ENCODE measurements around the gene USH2A.

Gene USH2A

GRCh38 chr1:215970406-215970805 lies 452.8 kb downstream of the USH2A start:
- Mint-ChIP-seq H3K9me3 (peaks cover 4% of the 10 kb centered on the region), H3K4me1 (no peaks in the 10 kb centered on the region), H3K4me3 (no peak overlapping the region), H3K36me3 (no peaks in the 10 kb centered on the region), H3K27ac (no peak overlapping the region), H3K27me3 (no peaks in the 10 kb centered on the region)

GRCh38 chr1:215963621-215964020 lies 459.6 kb downstream of the USH2A start:
- Mint-ChIP-seq H3K4me3 (no peak overlapping the region), H3K36me3 (no peaks in the 10 kb centered on the region), H3K9me3 (peaks cover 8% of the 10 kb centered on the region), H3K4me1 (no peaks in the 10 kb centered on the region), H3K27me3 (no peaks in the 10 kb centered on the region), H3K27ac (no peak overlapping the region)

GRCh38 chr1:215963040-215963439 lies 460.2 kb downstream of the USH2A start:
- Mint-ChIP-seq H3K36me3 (no peaks in the 10 kb centered on the region), H3K4me3 (no peak overlapping the region), H3K27me3 (no peaks in the 10 kb centered on the region), H3K9me3 (peaks cover 10% of the 10 kb centered on the region), H3K4me1 (no peaks in the 10 kb centered on the region), H3K27ac (no peak overlapping the region)

GRCh38 chr1:215958841-215959240 lies 464.4 kb downstream of the USH2A start:
- Mint-ChIP-seq H3K4me3 (no peak overlapping the region), H3K27me3 (no peaks in the 10 kb centered on the region), H3K4me1 (no peaks in the 10 kb centered on the region), H3K9me3 (peaks cover 10% of the 10 kb centered on the region), H3K27ac (no peak overlapping the region), H3K36me3 (no peaks in the 10 kb centered on the region)

GRCh38 chr1:215957663-215958062 lies 465.6 kb downstream of the USH2A start:
- H3K27ac Mint-ChIP-seq = no peak overlapping the region
- H3K4me3 Mint-ChIP-seq = no peak overlapping the region
- no peaks in the 10 kb centered on the region for H3K27me3 Mint-ChIP-seq
- no peaks in the 10 kb centered on the region for H3K4me1 Mint-ChIP-seq
- H3K9me3 Mint-ChIP-seq = peaks cover 4% of the 10 kb centered on the region
- no peaks in the 10 kb centered on the region for H3K36me3 Mint-ChIP-seq

GRCh38 chr1:215932558-215932957 lies 490.7 kb downstream of the USH2A start:
- Mint-ChIP-seq H3K27ac (no peak overlapping the region), H3K36me3 (no peaks in the 10 kb centered on the region), H3K4me3 (no peak overlapping the region), H3K9me3 (no peaks in the 10 kb centered on the region), H3K27me3 (no peaks in the 10 kb centered on the region), H3K4me1 (no peaks in the 10 kb centered on the region)

GRCh38 chr1:215926670-215927069 lies 496.6 kb downstream of the USH2A start:
- no peaks in the 10 kb centered on the region for H3K9me3 Mint-ChIP-seq
- H3K27me3 Mint-ChIP-seq = no peaks in the 10 kb centered on the region
- no peak overlapping the region for H3K27ac Mint-ChIP-seq
- no peak overlapping the region for H3K4me3 Mint-ChIP-seq
- H3K4me1 Mint-ChIP-seq = no peaks in the 10 kb centered on the region
- H3K36me3 Mint-ChIP-seq = no peaks in the 10 kb centered on the region

GRCh38 chr1:215923129-215923824 lies 500.0 kb downstream of the USH2A start:
- no peaks in the 10 kb centered on the region for H3K36me3 Mint-ChIP-seq

GRCh38 chr1:215911406-215911968 lies 511.8 kb downstream of the USH2A start:
- no peaks in the 10 kb centered on the region for H3K27me3 Mint-ChIP-seq
- H3K9me3 Mint-ChIP-seq = peaks cover 16% of the 10 kb centered on the region
- no peaks in the 10 kb centered on the region for H3K4me1 Mint-ChIP-seq
- H3K36me3 Mint-ChIP-seq = no peaks in the 10 kb centered on the region
- H3K27ac Mint-ChIP-seq = no peak overlapping the region
- H3K4me3 Mint-ChIP-seq = no peak overlapping the region

More at GRCh38 chr1:215923129-215923824, 500.0 kb downstream of the USH2A start:
- H3K4me1 Mint-ChIP-seq = no peaks in the 10 kb centered on the region
- no peaks in the 10 kb centered on the region for H3K9me3 Mint-ChIP-seq
- no peak overlapping the region for H3K4me3 Mint-ChIP-seq
- no peak overlapping the region for H3K27ac Mint-ChIP-seq
- no peaks in the 10 kb centered on the region for H3K27me3 Mint-ChIP-seq

- no peaks in the 10 kb centered on the region for H3K36me3 Mint-ChIP-seq
- no peak overlapping the region for H3K27ac Mint-ChIP-seq
- no peaks in the 10 kb centered on the region for H3K27me3 Mint-ChIP-seq
- H3K4me3 Mint-ChIP-seq = no peak overlapping the region
- no peaks in the 10 kb centered on the region for H3K9me3 Mint-ChIP-seq
- H3K4me1 Mint-ChIP-seq = no peaks in the 10 kb centered on the region
These were observed 517.6 kb downstream of the USH2A start for GRCh38 chr1:215905493-215906115.

GRCh38 chr1:215900684-215901083 lies 522.6 kb downstream of the USH2A start:
- H3K4me1 Mint-ChIP-seq = no peaks in the 10 kb centered on the region
- H3K36me3 Mint-ChIP-seq = no peaks in the 10 kb centered on the region
- no peak overlapping the region for H3K27ac Mint-ChIP-seq
- H3K27me3 Mint-ChIP-seq = peaks cover 1% of the 10 kb centered on the region
- no peak overlapping the region for H3K4me3 Mint-ChIP-seq
- no peaks in the 10 kb centered on the region for H3K9me3 Mint-ChIP-seq

GRCh38 chr1:215899901-215900300 lies 523.3 kb downstream of the USH2A start:
- H3K4me3 Mint-ChIP-seq = no peak overlapping the region
- H3K27me3 Mint-ChIP-seq = peaks cover 1% of the 10 kb centered on the region
- no peak overlapping the region for H3K27ac Mint-ChIP-seq
- H3K9me3 Mint-ChIP-seq = peaks cover 5% of the 10 kb centered on the region
- no peaks in the 10 kb centered on the region for H3K4me1 Mint-ChIP-seq
- H3K36me3 Mint-ChIP-seq = no peaks in the 10 kb centered on the region

GRCh38 chr1:215895893-215896292 lies 527.4 kb downstream of the USH2A start:
- Mint-ChIP-seq H3K27ac (no peak overlapping the region), H3K27me3 (peaks cover 3% of the 10 kb centered on the region), H3K4me3 (no peak overlapping the region)

GRCh38 chr1:215895276-215895675 lies 528.0 kb downstream of the USH2A start:
- no peaks in the 10 kb centered on the region for H3K4me1 Mint-ChIP-seq
- no peaks in the 10 kb centered on the region for H3K36me3 Mint-ChIP-seq
- H3K27ac Mint-ChIP-seq = no peak overlapping the region
- H3K27me3 Mint-ChIP-seq = peaks cover 3% of the 10 kb centered on the region
- no peak overlapping the region for H3K4me3 Mint-ChIP-seq
- peaks cover 5% of the 10 kb centered on the region for H3K9me3 Mint-ChIP-seq

More at GRCh38 chr1:215895893-215896292, 527.4 kb downstream of the USH2A start:
- Mint-ChIP-seq H3K36me3 (no peaks in the 10 kb centered on the region), H3K4me1 (no peaks in the 10 kb centered on the region), H3K9me3 (peaks cover 5% of the 10 kb centered on the region)

GRCh38 chr1:215894617-215895016 lies 528.6 kb downstream of the USH2A start:
- Mint-ChIP-seq H3K27ac (no peak overlapping the region), H3K9me3 (peaks cover 5% of the 10 kb centered on the region), H3K36me3 (no peaks in the 10 kb centered on the region), H3K4me3 (no peak overlapping the region), H3K4me1 (no peaks in the 10 kb centered on the region), H3K27me3 (peaks cover 3% of the 10 kb centered on the region)

- Mint-ChIP-seq H3K4me3 (no peak overlapping the region), H3K27me3 (peaks cover 3% of the 10 kb centered on the region), H3K27ac (no peak overlapping the region), H3K9me3 (peaks cover 5% of the 10 kb centered on the region), H3K4me1 (no peaks in the 10 kb centered on the region), H3K36me3 (no peaks in the 10 kb centered on the region)
These were observed 531.8 kb downstream of the USH2A start for GRCh38 chr1:215891266-215892057.
